ENCODE measurements around the gene SKAP1.

DNA sequence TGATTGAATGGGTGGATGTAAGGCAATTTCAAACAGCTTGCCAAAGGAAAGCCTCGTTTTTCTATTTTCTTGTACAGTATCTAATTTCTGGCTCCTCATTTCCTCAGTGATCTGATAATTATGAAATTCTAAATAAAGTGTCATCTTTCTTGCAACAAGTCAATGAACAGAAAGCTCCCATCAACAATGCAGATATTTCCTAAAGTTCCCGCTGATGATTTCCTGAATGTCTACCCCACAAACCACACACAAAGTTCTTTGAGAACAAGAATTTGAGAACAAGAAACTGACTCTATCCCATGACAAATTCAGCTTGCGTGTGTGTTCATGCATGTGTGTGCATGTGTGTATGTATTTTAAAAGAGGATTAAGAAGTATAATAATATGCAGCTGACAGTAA, 35.2 kb downstream of the SKAP1 start:
- TF ChIP-seq POLR2A (IDR thresholded peaks at IDR 0.05) = no peak
- TF ChIP-seq, protein P1, sequence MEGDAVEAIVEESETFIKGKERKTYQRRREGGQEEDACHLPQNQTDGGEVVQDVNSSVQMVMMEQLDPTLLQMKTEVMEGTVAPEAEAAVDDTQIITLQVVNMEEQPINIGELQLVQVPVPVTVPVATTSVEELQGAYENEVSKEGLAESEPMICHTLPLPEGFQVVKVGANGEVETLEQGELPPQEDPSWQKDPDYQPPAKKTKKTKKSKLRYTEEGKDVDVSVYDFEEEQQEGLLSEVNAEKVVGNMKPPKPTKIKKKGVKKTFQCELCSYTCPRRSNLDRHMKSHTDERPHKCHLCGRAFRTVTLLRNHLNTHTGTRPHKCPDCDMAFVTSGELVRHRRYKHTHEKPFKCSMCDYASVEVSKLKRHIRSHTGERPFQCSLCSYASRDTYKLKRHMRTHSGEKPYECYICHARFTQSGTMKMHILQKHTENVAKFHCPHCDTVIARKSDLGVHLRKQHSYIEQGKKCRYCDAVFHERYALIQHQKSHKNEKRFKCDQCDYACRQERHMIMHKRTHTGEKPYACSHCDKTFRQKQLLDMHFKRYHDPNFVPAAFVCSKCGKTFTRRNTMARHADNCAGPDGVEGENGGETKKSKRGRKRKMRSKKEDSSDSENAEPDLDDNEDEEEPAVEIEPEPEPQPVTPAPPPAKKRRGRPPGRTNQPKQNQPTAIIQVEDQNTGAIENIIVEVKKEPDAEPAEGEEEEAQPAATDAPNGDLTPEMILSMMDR (IDR thresholded peaks at IDR 0.05 in 8 of 11, conservative IDR thresholded peaks at IDR 0.05 in 3 of 11) = no peak
